Subcutaneous adipose tissue (tissue), 4 donors: ENCODE measurements around the gene FAM200B. TPM values are rescaled to one million over a fixed set of nuclear protein-coding genes. Genes with fewer than 3 reads are reported as not detected.

Experiments
- total RNA-seq, 4 donors: library from RNA; depleted of rRNA; stranded (reverse); fragments of >200 nt; gene quantifications; one replicate each; pipeline ENCODE4 v1.1.0, GENCODE V29; 2016
- TF ChIP-seq, protein P1 (sequence below): fragments of 450-650 bp; IDR thresholded peaks from one replicate; pipeline ENCODE4 v1.5.1; 2016; ENCODE audit warnings: low read depth, mild to moderate bottlenecking, control low read depth, antibody characterized with exemption, moderate library complexity

FAM200B gene
- total RNA-seq, 4 donors from 2014 or later: 33.2 to 69.8 (median 52.9) TPM

DNA sequence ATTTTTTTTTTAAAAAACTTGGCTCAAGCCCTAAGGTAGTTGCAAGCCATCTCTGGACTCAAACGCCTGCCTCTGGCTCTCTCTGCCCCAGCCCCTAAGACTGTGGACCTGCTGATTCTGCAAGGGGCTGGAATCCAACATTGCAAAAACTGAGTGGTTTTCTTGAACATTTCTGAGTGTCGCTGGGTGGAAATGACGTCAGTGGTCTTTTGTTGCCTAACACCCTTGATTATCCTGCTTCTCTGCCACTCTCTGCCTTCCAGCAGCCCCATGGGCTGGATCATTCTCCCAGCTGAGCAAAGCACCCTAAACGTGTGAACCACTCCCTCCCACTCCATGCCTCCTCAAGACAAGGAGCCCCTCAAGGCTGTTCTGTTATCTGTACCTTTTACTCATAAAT is 37.9 kb downstream of the FAM200B start:
- TF ChIP-seq, protein P1, sequence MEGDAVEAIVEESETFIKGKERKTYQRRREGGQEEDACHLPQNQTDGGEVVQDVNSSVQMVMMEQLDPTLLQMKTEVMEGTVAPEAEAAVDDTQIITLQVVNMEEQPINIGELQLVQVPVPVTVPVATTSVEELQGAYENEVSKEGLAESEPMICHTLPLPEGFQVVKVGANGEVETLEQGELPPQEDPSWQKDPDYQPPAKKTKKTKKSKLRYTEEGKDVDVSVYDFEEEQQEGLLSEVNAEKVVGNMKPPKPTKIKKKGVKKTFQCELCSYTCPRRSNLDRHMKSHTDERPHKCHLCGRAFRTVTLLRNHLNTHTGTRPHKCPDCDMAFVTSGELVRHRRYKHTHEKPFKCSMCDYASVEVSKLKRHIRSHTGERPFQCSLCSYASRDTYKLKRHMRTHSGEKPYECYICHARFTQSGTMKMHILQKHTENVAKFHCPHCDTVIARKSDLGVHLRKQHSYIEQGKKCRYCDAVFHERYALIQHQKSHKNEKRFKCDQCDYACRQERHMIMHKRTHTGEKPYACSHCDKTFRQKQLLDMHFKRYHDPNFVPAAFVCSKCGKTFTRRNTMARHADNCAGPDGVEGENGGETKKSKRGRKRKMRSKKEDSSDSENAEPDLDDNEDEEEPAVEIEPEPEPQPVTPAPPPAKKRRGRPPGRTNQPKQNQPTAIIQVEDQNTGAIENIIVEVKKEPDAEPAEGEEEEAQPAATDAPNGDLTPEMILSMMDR: no peak

DNA sequence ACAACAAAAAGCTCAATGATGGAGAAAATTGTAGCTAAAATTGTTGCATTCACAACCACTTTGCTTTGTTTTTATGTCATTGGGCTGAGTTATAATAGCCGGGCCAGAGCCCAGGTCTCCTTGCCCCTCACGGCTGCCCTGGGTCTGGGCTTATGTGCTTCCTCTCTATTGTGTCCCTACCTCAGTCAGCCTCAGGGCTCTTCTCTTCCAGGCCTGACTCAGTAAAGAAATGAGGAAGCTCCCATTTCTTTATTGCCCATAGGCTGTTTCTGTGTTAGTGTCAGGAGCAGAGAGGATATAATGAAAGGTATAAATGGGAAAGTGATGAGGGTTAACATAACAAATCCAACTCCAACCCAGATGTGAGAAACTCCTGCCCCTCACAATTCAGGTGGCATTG is 39.2 kb downstream of the FAM200B start:
- TF ChIP-seq, protein P1: no peak

- TF ChIP-seq, protein P1: no peak
Observed at GRCh38 chr4:15725608-15726007, 44.0 kb downstream of the FAM200B start.

DNA sequence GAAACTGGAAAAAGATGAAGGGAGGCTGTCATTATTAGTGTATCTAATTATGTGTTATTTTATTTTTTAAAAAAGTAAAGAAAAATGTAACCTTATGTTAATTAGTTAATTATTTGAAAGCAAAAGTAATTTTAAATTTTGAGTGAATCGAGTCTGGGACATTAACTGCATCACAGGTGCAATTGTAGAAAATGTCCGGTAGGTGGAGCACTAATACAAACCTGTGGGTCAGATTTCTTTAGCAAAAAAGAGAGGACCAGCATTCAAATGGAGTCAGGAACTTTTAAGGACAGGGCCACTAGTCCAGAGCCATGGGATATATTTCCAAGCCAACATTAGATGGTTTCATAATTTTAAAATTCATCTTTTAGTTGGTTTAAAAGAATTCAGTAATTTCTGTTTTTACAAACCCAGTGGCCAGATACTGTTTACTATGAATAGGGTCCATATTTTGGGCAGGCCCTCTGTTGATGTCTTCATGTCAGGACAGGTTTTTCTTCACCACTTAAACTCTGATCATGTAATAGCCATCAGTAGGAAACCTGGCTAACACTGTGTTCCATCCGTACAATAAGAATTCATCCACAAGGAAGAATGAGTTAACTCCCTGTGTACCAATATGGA is 48.4 kb downstream of the FAM200B start:
- TF ChIP-seq, protein P1: no peak

GRCh38 chr4:15735536-15735935 is 53.9 kb downstream of the FAM200B start:
- TF ChIP-seq, protein P1: no peak

DNA sequence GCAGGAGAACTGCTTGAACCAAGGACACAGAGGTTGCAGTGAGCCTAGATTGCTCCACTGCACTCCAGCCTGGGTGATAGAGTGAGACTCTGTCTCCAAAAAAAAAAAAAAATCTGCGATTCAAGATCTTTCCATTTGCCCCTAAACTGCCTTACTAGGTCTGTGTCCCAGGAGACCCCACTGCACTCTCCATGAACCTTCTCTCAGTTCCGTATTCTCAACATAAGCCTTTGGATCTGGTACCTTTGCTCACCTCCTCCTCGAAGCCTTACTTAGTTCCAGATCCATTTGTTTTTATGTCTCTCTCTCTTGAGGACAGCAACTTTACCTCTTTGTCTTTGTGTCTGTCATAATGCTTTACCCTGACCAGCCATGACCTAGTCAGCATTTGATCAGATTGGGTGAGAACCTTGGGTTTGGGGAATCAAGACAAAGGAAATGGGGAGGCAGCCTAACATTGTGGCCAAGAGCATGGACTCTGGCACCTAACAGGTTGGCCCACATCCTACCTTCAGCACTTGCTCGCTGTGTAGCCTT is 55.0 kb downstream of the FAM200B start:
- TF ChIP-seq, protein P1: no peak

DNA sequence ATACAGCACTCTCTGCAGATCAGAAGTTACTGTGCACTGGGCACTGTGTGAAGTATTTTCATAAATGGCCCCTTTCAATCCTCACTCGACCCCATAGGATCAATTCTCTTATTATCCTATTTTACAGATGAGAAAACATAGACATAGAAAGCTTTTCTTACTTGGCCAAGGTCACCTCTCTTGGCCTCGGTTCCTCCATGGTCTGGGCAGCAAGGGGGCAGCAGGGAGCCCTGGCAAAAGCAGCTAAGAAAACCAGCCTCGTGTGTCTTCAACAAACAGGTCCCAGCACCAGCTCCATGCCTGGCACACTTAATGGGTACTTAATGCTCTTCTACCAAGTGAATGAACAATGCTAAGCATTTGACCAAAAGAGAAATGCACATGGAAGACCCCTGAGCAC is 55.6 kb downstream of the FAM200B start:
- TF ChIP-seq, protein P1: no peak
